Liver (tissue), 3 donors: ENCODE measurements around the gene GALNT9.

ENCODE experiments used
- EGR1 ChIP-seq, 2 donors: IDR thresholded peaks; 2 replicates each; pipeline ENCODE4 v1.6.1; 2016 to 2018; ENCODE audit warnings: antibody characterized with exemption in 2 of 2, low read depth in 2 of 2
- FOXA1 ChIP-seq: IDR thresholded peaks from 2 replicates; pipeline ENCODE4 v1.6.1; 2016; ENCODE audit warnings: antibody characterized with exemption
- GABPA ChIP-seq, 2 donors: IDR thresholded peaks in 1 of 2; conservative IDR thresholded peaks in 1 of 2; 2 replicates each; pipeline ENCODE4 v1.6.1; 2016; ENCODE audit warnings: antibody characterized with exemption in 2 of 2, mild to moderate bottlenecking in 1 of 2, moderate library complexity in 1 of 2
- HNF4A ChIP-seq, 2 donors: conservative IDR thresholded peaks; 2 replicates each; pipeline ENCODE4 v1.6.1; 2016; ENCODE audit warnings: antibody characterized with exemption in 2 of 2, mild to moderate bottlenecking in 2 of 2
- JUND ChIP-seq, 2 donors: IDR thresholded peaks; 2 replicates each; pipeline ENCODE4 v1.6.1; 2016; ENCODE audit warnings: antibody characterized with exemption in 2 of 2
- RAD21 ChIP-seq, 2 donors: IDR thresholded peaks; 2 replicates each; pipeline ENCODE4 v1.6.1; 2016; ENCODE audit warnings: antibody characterized with exemption in 2 of 2, mild to moderate bottlenecking in 2 of 2
- SP1 ChIP-seq: IDR thresholded peaks from 2 replicates; pipeline ENCODE4 v1.6.1; 2018; ENCODE audit warnings: antibody characterized with exemption, mild to moderate bottlenecking
- TAF1 ChIP-seq: conservative IDR thresholded peaks from 2 replicates; pipeline ENCODE4 v1.6.1; 2016; ENCODE audit warnings: antibody characterized with exemption, mild to moderate bottlenecking
- YY1 ChIP-seq: IDR thresholded peaks from 2 replicates; pipeline ENCODE4 v1.6.1; 2016; ENCODE audit warnings: antibody characterized with exemption, mild to moderate bottlenecking
- TF ChIP-seq, protein P1 (sequence below): fragments of 150-350 bp; IDR thresholded peaks from 2 replicates; pipeline ENCODE4 v1.5.1; 2017; ENCODE audit warnings: improper control_type of control experiment, low read depth, low read length; ENCODE audit not compliant: missing input control
- TF ChIP-seq, protein P2 (sequence below): IDR thresholded peaks from 2 replicates; pipeline ENCODE4 v1.6.1; 2016; ENCODE audit warnings: antibody characterized with exemption
- TF ChIP-seq, protein P3 (sequence below): IDR thresholded peaks from 2 replicates; pipeline ENCODE4 v1.6.1; 2016; ENCODE audit warnings: antibody characterized with exemption
- donor health status: healthy.
- donor health status: healthy.

DNA sequence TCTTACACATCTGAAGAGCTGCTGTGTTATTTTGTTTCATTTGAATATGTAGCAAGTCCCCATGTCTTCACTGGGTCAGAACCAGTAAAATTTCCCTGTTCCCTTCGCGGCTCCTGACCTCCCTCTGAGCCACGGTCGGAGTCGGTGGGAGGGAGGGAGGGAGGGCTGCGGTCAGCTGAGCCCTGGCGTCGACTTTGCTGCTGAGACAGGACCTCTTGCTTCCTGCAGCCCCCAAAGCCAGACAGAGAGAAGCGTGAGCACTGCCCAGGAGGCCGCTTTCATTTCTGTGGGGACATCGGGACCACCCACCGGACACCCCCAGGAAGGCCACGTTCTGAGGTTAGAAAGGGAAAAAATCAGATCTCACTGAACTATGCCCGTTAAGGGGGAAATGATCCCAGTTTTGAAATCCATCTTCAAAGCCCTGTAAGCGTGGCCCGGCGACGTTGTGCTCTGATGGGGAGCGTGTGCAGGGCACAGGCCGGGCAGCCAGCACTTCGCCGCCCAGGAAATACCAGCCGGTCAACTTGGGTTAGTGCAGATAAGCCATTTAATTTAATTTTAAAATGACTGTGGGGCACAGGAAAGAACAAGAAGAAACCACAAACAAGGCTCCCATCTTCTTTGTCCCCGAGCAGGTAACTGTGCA, 143.1 kb downstream of the GALNT9 start:
- TF ChIP-seq, protein P1, sequence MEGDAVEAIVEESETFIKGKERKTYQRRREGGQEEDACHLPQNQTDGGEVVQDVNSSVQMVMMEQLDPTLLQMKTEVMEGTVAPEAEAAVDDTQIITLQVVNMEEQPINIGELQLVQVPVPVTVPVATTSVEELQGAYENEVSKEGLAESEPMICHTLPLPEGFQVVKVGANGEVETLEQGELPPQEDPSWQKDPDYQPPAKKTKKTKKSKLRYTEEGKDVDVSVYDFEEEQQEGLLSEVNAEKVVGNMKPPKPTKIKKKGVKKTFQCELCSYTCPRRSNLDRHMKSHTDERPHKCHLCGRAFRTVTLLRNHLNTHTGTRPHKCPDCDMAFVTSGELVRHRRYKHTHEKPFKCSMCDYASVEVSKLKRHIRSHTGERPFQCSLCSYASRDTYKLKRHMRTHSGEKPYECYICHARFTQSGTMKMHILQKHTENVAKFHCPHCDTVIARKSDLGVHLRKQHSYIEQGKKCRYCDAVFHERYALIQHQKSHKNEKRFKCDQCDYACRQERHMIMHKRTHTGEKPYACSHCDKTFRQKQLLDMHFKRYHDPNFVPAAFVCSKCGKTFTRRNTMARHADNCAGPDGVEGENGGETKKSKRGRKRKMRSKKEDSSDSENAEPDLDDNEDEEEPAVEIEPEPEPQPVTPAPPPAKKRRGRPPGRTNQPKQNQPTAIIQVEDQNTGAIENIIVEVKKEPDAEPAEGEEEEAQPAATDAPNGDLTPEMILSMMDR = no peak
- TF ChIP-seq SP1 (no peak), FOXA1 (no peak), RAD21 (IDR thresholded peaks at IDR 0.05) (no peak), EGR1 (IDR thresholded peaks at IDR 0.05; ENCODE audit: low read depth in 2 of 2) (no peak), JUND (IDR thresholded peaks at IDR 0.05) (no peak), YY1 (no peak), TAF1 (no peak), HNF4A (conservative IDR thresholded peaks at IDR 0.05) (no peak), GABPA (IDR thresholded peaks at IDR 0.05 in 1 of 2, conservative IDR thresholded peaks at IDR 0.05 in 1 of 2) (no peak)
- TF ChIP-seq, protein P2, sequence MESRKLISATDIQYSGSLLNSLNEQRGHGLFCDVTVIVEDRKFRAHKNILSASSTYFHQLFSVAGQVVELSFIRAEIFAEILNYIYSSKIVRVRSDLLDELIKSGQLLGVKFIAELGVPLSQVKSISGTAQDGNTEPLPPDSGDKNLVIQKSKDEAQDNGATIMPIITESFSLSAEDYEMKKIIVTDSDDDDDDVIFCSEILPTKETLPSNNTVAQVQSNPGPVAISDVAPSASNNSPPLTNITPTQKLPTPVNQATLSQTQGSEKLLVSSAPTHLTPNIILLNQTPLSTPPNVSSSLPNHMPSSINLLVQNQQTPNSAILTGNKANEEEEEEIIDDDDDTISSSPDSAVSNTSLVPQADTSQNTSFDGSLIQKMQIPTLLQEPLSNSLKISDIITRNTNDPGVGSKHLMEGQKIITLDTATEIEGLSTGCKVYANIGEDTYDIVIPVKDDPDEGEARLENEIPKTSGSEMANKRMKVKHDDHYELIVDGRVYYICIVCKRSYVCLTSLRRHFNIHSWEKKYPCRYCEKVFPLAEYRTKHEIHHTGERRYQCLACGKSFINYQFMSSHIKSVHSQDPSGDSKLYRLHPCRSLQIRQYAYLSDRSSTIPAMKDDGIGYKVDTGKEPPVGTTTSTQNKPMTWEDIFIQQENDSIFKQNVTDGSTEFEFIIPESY = no peak
- TF ChIP-seq, protein P3, sequence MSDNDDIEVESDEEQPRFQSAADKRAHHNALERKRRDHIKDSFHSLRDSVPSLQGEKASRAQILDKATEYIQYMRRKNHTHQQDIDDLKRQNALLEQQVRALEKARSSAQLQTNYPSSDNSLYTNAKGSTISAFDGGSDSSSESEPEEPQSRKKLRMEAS = no peak
